Measurements from ENCODE around the gene ADAMTS6.

The ADAMTS6 gene

DNA sequence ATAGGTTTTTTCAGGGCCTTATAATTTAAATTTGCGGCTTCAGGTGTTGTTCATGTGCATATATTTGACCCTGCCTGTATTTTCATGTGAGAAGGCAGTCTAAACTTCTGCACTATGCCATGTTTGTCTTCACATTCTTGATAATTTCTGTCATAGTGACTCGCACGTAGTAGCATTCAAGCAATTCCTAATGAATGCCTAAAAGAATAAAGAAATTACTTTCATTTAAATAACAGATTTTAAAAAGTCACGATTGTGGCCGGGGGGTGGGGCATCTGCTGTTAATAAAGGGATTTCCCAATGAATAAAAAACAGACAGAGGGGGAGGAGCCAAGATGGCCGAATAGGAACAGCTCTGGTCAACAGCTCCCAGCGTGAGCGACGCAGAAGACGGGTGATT, 318.0 kb downstream of the ADAMTS6 start:
- Histone ChIP-seq H3K9ac (ENCODE audit: low read depth in 1 of 2, low read length in 2 of 2) (no peak overlapping the region), H3K27me3 (ENCODE audit: control insufficient read depth in 2 of 2, insufficient read depth in 2 of 2, low read length in 2 of 2) (no peaks in the 10 kb centered on the region), H3K27ac (ENCODE audit: low read depth in 2 of 2, low read length in 2 of 2) (no peak overlapping the region), H3K4me1 (ENCODE audit: control insufficient read depth in 2 of 2, insufficient read depth in 2 of 2, low read length in 2 of 2) (no peaks in the 10 kb centered on the region), H3K9me3 (ENCODE audit: control insufficient read depth in 2 of 2, low read length in 2 of 2) (no peaks in the 10 kb centered on the region), H3K36me3 (ENCODE audit: control insufficient read depth in 2 of 2, insufficient read depth in 2 of 2, low read length in 2 of 2) (no peaks in the 10 kb centered on the region), H3K4me3 (ENCODE audit: low read length in 2 of 2) (no peak overlapping the region)

DNA sequence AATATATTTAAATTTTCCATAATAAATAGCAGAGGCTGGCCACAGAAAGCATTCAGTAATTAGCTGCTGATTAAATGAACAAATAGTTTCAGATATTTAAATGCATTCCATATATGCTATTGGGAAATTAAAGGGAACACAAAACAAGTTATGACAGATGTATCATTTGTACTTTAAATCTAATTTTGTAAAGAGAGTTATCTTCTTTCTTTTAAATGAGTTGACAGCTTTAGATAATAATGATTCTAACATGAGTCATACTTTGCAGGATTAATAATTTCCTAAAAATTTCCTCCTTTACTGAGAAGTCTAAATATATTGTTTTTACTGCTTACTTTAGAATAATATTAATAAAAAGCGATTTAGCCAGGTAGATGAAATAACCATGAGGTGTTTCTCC, 320.1 kb downstream of the ADAMTS6 start:
- H3K9me3 ChIP-seq (ENCODE audit: control insufficient read depth in 2 of 2, low read length in 2 of 2): no peaks in the 10 kb centered on the region

DNA sequence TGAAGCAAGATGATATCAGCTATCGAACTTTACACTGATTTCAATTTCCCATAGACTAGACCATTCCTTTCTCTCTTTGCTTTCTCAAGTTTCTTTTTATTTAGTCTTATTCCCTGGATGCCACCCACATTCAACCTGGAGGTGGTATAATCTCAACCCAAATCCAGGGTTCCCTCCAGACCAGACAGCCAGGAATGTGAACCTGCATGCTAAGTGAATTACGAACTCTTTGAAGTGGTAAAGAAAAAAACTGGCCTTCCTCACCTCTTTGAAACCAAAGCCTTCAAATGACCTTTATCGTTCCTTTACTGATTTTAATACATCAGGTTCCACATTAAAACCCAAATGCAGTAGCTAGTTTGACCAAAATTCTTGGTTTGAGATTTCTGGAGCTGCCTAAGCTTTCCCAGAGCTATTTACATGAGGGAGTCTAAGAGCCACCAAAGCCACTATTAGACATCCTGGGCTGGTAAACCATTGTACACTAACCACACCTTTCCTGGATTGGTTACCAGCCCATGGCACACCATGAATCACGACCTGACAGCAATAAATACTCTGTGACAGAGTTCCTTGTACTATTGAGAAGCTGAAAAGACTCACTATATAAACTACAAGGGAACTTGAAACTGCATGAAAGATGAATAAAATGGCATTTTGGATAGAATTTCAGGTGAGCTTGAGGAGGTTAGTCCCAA, 323.7 kb downstream of the ADAMTS6 start:
- Histone ChIP-seq H3K9ac (ENCODE audit: low read depth in 1 of 2, low read length in 2 of 2) (no peak overlapping the region), H3K4me1 (ENCODE audit: control insufficient read depth in 2 of 2, insufficient read depth in 2 of 2, low read length in 2 of 2) (no peaks in the 10 kb centered on the region), H3K27me3 (ENCODE audit: control insufficient read depth in 2 of 2, insufficient read depth in 2 of 2, low read length in 2 of 2) (no peaks in the 10 kb centered on the region), H3K36me3 (ENCODE audit: control insufficient read depth in 2 of 2, insufficient read depth in 2 of 2, low read length in 2 of 2) (no peaks in the 10 kb centered on the region), H3K4me3 (ENCODE audit: low read length in 2 of 2) (no peak overlapping the region), H3K27ac (ENCODE audit: low read depth in 2 of 2, low read length in 2 of 2) (no peak overlapping the region), H3K9me3 (ENCODE audit: control insufficient read depth in 2 of 2, low read length in 2 of 2) (no peaks in the 10 kb centered on the region)

More for the DNA sequence above, 320.1 kb downstream of the ADAMTS6 start:
- Histone ChIP-seq H3K27ac (ENCODE audit: low read depth in 2 of 2, low read length in 2 of 2) (no peak overlapping the region), H3K4me3 (ENCODE audit: low read length in 2 of 2) (no peak overlapping the region), H3K27me3 (ENCODE audit: control insufficient read depth in 2 of 2, insufficient read depth in 2 of 2, low read length in 2 of 2) (no peaks in the 10 kb centered on the region), H3K9ac (ENCODE audit: low read depth in 1 of 2, low read length in 2 of 2) (no peak overlapping the region), H3K36me3 (ENCODE audit: control insufficient read depth in 2 of 2, insufficient read depth in 2 of 2, low read length in 2 of 2) (no peaks in the 10 kb centered on the region), H3K4me1 (ENCODE audit: control insufficient read depth in 2 of 2, insufficient read depth in 2 of 2, low read length in 2 of 2) (no peaks in the 10 kb centered on the region)

GRCh38 chr5:65156933-65157332, 324.8 kb downstream of the ADAMTS6 start:
- Histone ChIP-seq H3K4me1 (ENCODE audit: control insufficient read depth in 2 of 2, insufficient read depth in 2 of 2, low read length in 2 of 2) (peaks cover under 1 to 5% of the 10 kb centered on the region in 2 donors), H3K27me3 (ENCODE audit: control insufficient read depth in 2 of 2, insufficient read depth in 2 of 2, low read length in 2 of 2) (no peaks in the 10 kb centered on the region), H3K36me3 (ENCODE audit: control insufficient read depth in 2 of 2, insufficient read depth in 2 of 2, low read length in 2 of 2) (no peaks in the 10 kb centered on the region), H3K4me3 (ENCODE audit: low read length in 2 of 2) (no peak overlapping the region), H3K27ac (ENCODE audit: low read depth in 2 of 2, low read length in 2 of 2) (no peak overlapping the region), H3K9me3 (ENCODE audit: control insufficient read depth in 2 of 2, low read length in 2 of 2) (no peaks in the 10 kb centered on the region), H3K9ac (ENCODE audit: low read depth in 1 of 2, low read length in 2 of 2) (no peak overlapping the region)

DNA sequence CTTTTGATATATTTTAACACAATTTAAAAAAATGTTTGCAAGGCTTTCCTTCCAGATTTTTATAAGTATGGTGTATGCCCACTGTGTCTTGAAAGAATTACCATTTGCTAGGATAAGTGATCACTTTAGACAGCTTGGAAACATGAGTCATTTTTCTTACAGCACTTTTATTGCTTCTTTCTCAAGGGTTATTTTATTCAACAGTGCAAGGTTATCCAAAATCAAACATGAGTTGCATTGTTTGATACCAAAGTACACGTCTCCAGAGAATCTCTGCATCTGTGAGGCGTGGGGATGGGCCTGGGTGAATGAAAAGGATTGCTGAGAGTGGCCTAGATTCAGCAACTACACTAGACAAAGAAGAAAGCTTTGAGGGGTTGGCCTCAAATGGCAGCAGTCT, 329.6 kb downstream of the ADAMTS6 start:
- Histone ChIP-seq H3K27me3 (ENCODE audit: control insufficient read depth in 2 of 2, insufficient read depth in 2 of 2, low read length in 2 of 2) (no peaks in the 10 kb centered on the region), H3K4me1 (ENCODE audit: control insufficient read depth in 2 of 2, insufficient read depth in 2 of 2, low read length in 2 of 2) (peaks cover 5 to 7% of the 10 kb centered on the region in 2 donors), H3K4me3 (ENCODE audit: low read length in 2 of 2) (no peak overlapping the region), H3K36me3 (ENCODE audit: control insufficient read depth in 2 of 2, insufficient read depth in 2 of 2, low read length in 2 of 2) (no peaks in the 10 kb centered on the region), H3K27ac (ENCODE audit: low read depth in 2 of 2, low read length in 2 of 2) (peak overlapping the region in 1 of 2 donors; percentile 16), H3K9ac (ENCODE audit: low read depth in 1 of 2, low read length in 2 of 2) (no peak overlapping the region), H3K9me3 (ENCODE audit: control insufficient read depth in 2 of 2, low read length in 2 of 2) (no peaks in the 10 kb centered on the region)

GRCh38 chr5:65151614-65152013, 330.1 kb downstream of the ADAMTS6 start:
- Histone ChIP-seq H3K9me3 (ENCODE audit: control insufficient read depth in 2 of 2, low read length in 2 of 2) (no peaks in the 10 kb centered on the region), H3K9ac (ENCODE audit: low read depth in 1 of 2, low read length in 2 of 2) (no peak overlapping the region), H3K4me1 (ENCODE audit: control insufficient read depth in 2 of 2, insufficient read depth in 2 of 2, low read length in 2 of 2) (peaks cover 5 to 7% of the 10 kb centered on the region in 2 donors), H3K27ac (ENCODE audit: low read depth in 2 of 2, low read length in 2 of 2) (no peak overlapping the region), H3K36me3 (ENCODE audit: control insufficient read depth in 2 of 2, insufficient read depth in 2 of 2, low read length in 2 of 2) (no peaks in the 10 kb centered on the region), H3K27me3 (ENCODE audit: control insufficient read depth in 2 of 2, insufficient read depth in 2 of 2, low read length in 2 of 2) (no peaks in the 10 kb centered on the region), H3K4me3 (ENCODE audit: low read length in 2 of 2) (no peak overlapping the region)

DNA sequence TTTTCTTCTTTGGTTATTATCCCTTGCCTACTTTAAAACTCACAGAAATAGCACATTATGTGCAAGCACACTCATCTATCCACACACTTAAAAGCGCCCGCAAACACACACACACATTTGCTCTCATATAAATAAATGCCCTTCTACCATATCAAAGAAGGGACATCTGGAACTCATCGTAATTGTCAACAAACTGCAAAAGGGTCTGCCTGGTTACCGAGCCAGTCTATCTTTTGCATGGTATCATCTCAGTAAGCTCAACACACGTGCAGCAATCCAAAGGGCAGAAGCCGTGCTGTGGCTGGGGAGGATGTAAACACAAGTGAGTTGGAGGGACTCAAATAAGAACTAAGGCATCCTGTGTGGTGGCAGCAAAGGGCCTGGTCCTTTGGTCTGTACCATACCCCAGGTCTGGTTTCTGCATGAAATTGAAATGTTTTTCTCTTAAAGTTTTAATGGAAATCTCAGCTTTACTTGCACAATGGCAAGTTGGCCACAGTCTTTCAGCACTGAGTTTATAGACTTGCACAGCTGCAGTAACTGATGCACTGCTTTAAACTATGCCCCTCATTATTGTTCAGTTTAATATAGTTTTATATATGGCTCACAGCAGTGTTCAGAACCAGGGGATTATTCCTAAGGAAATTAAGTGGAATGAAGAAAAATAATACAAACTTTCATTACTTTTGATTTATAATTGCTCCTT, 331.0 kb downstream of the ADAMTS6 start:
- Histone ChIP-seq H3K27me3 (ENCODE audit: control insufficient read depth in 2 of 2, insufficient read depth in 2 of 2, low read length in 2 of 2) (no peaks in the 10 kb centered on the region), H3K4me1 (ENCODE audit: control insufficient read depth in 2 of 2, insufficient read depth in 2 of 2, low read length in 2 of 2) (peaks cover 5 to 7% of the 10 kb centered on the region in 2 donors), H3K4me3 (ENCODE audit: low read length in 2 of 2) (no peak overlapping the region), H3K9ac (ENCODE audit: low read depth in 1 of 2, low read length in 2 of 2) (no peak overlapping the region), H3K9me3 (ENCODE audit: control insufficient read depth in 2 of 2, low read length in 2 of 2) (no peaks in the 10 kb centered on the region), H3K27ac (ENCODE audit: low read depth in 2 of 2, low read length in 2 of 2) (no peak overlapping the region), H3K36me3 (ENCODE audit: control insufficient read depth in 2 of 2, insufficient read depth in 2 of 2, low read length in 2 of 2) (no peaks in the 10 kb centered on the region)

GRCh38 chr5:65149827-65150226, 331.9 kb downstream of the ADAMTS6 start:
- Histone ChIP-seq H3K9me3 (ENCODE audit: control insufficient read depth in 2 of 2, low read length in 2 of 2) (no peaks in the 10 kb centered on the region), H3K4me3 (ENCODE audit: low read length in 2 of 2) (no peak overlapping the region), H3K9ac (ENCODE audit: low read depth in 1 of 2, low read length in 2 of 2) (no peak overlapping the region), H3K27me3 (ENCODE audit: control insufficient read depth in 2 of 2, insufficient read depth in 2 of 2, low read length in 2 of 2) (no peaks in the 10 kb centered on the region), H3K27ac (ENCODE audit: low read depth in 2 of 2, low read length in 2 of 2) (no peak overlapping the region), H3K4me1 (ENCODE audit: control insufficient read depth in 2 of 2, insufficient read depth in 2 of 2, low read length in 2 of 2) (peaks cover 5 to 7% of the 10 kb centered on the region in 2 donors), H3K36me3 (ENCODE audit: control insufficient read depth in 2 of 2, insufficient read depth in 2 of 2, low read length in 2 of 2) (no peaks in the 10 kb centered on the region)

- Histone ChIP-seq H3K27me3 (ENCODE audit: control insufficient read depth in 2 of 2, insufficient read depth in 2 of 2, low read length in 2 of 2) (no peaks in the 10 kb centered on the region), H3K36me3 (ENCODE audit: control insufficient read depth in 2 of 2, insufficient read depth in 2 of 2, low read length in 2 of 2) (no peaks in the 10 kb centered on the region), H3K9ac (ENCODE audit: low read depth in 1 of 2, low read length in 2 of 2) (no peak overlapping the region), H3K4me1 (ENCODE audit: control insufficient read depth in 2 of 2, insufficient read depth in 2 of 2, low read length in 2 of 2) (no peaks in the 10 kb centered on the region), H3K4me3 (ENCODE audit: low read length in 2 of 2) (no peak overlapping the region), H3K9me3 (ENCODE audit: control insufficient read depth in 2 of 2, low read length in 2 of 2) (no peaks in the 10 kb centered on the region), H3K27ac (ENCODE audit: low read depth in 2 of 2, low read length in 2 of 2) (no peak overlapping the region)
Measured at GRCh38 chr5:65144136-65144871, 337.4 kb downstream of the ADAMTS6 start.

DNA sequence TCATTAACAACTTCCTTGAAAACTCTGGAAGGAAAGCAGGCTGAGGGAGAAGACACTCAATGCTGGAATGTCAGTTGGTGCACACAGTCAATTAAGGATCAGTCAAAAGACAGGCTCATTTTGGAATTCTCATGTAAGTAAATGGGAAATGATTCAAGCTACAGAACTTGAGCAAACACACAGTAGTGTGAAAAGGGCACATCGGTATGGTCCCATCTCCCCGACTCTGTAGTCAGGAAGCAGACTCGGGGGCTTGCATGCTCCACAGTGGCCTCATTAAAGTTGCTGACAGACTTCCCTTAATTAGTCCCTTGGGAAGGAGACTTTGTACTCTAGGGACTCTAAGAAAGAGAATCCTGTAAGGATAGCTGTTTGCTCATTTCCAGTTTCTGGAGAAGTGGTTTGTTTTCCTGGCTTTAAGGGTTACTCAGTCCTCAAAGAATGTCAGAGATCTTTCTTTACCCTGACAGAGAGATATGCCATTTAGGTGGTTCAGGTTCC, 339.2 kb downstream of the ADAMTS6 start:
- no peaks in the 10 kb centered on the region for H3K27me3 ChIP-seq (ENCODE audit: control insufficient read depth in 2 of 2, insufficient read depth in 2 of 2, low read length in 2 of 2)
- no peak overlapping the region for H3K4me3 ChIP-seq (ENCODE audit: low read length in 2 of 2)
- no peak overlapping the region for H3K27ac ChIP-seq (ENCODE audit: low read depth in 2 of 2, low read length in 2 of 2)
- H3K4me1 ChIP-seq (ENCODE audit: control insufficient read depth in 2 of 2, insufficient read depth in 2 of 2, low read length in 2 of 2): peaks cover 0 to 7% of the 10 kb centered on the region in 2 donors
- no peaks in the 10 kb centered on the region for H3K36me3 ChIP-seq (ENCODE audit: control insufficient read depth in 2 of 2, insufficient read depth in 2 of 2, low read length in 2 of 2)
- H3K9ac ChIP-seq (ENCODE audit: low read depth in 1 of 2, low read length in 2 of 2): no peak overlapping the region
- H3K9me3 ChIP-seq (ENCODE audit: control insufficient read depth in 2 of 2, low read length in 2 of 2): no peaks in the 10 kb centered on the region
